ENCODE measurements around the gene SIPA1L3. TPM values are rescaled to one million over a fixed set of nuclear protein-coding genes. Genes with fewer than 3 reads are reported as not detected.

Gene SIPA1L3
- total RNA-seq, 1 donor from 2014 or later: 27.1 TPM

- no peak for DNase-seq (ENCODE audit: low spot score in 2 of 2)
- Histone ChIP-seq H3K9me3 (no peaks in the 10 kb centered on the region), H3K36me3 (peaks cover 9 to 19% of the 10 kb centered on the region in 2 donors), H3K4me3 (no peak overlapping the region), H3K27me3 (no peaks in the 10 kb centered on the region), H3K4me1 (peaks cover 0 to 2% of the 10 kb centered on the region in 2 donors), H3K27ac (no peak overlapping the region)
- intact Hi-C loops (cut with DNase I): no loop called here
- TF ChIP-seq CTCF (IDR thresholded peaks at IDR 0.05): no peak
Observed at GRCh38 chr19:38168637-38169036, 261.6 kb downstream of the SIPA1L3 start.

DNA sequence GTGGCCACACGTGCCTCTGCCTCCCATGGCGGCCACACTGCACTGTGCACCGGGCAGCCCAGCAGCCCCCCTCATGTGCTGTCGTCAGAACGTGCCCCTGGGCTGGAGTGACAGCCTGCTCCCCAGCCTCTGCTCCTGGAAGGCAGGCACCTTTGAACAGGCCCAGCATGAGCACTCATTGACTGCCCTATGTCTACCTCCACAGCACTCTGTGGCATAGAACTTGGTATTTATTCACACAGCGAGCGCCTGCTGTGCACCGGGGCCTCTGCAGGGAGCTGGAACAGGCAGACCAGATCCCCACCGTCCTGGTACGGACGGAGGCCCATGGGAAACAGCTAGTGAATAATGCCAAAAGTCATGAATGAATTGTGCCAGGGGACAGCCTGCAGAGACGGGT lies 263.3 kb downstream of the SIPA1L3 start:
- Histone ChIP-seq H3K27me3 (no peaks in the 10 kb centered on the region), H3K27ac (peak overlapping the region in 1 of 2 donors; percentile 26), H3K4me1 (peaks cover 0 to 6% of the 10 kb centered on the region in 2 donors), H3K9me3 (no peaks in the 10 kb centered on the region), H3K4me3 (no peak overlapping the region), H3K36me3 (peaks cover 0 to 6% of the 10 kb centered on the region in 2 donors)
- no peak for TF ChIP-seq CTCF (IDR thresholded peaks at IDR 0.05)
- no peak for DNase-seq (ENCODE audit: low spot score in 2 of 2)
- intact Hi-C loops (cut with DNase I): no loop called here

GRCh38 chr19:38172001-38172400 lies 265.0 kb downstream of the SIPA1L3 start:
- Histone ChIP-seq H3K36me3 (no peaks in the 10 kb centered on the region), H3K4me1 (peaks cover 0 to 6% of the 10 kb centered on the region in 2 donors), H3K9me3 (no peaks in the 10 kb centered on the region), H3K4me3 (no peak overlapping the region), H3K27ac (peak overlapping the region; percentile 85 to 90), H3K27me3 (no peaks in the 10 kb centered on the region)
- TF ChIP-seq CTCF (IDR thresholded peaks at IDR 0.05): no peak
- peak in 1 of 2 donors; percentile 12 for DNase-seq (ENCODE audit: low spot score in 2 of 2)
- intact Hi-C loops (cut with DNase I): no loop called here

GRCh38 chr19:38173291-38174041 lies 266.5 kb downstream of the SIPA1L3 start:
- no peak for TF ChIP-seq CTCF (IDR thresholded peaks at IDR 0.05)
- H3K27ac ChIP-seq: peak overlapping the region; percentile 85 to 90
- H3K9me3 ChIP-seq: no peaks in the 10 kb centered on the region
- H3K36me3 ChIP-seq: no peaks in the 10 kb centered on the region
- peak overlapping the region in 1 of 2 donors; percentile 44 for H3K4me3 ChIP-seq
- H3K4me1 ChIP-seq: peaks cover 0 to 6% of the 10 kb centered on the region in 2 donors
- intact Hi-C loops (cut with DNase I): no loop called here
- DNase-seq (ENCODE audit: low spot score in 2 of 2): peak; percentile 82 to 95
- H3K27me3 ChIP-seq: no peaks in the 10 kb centered on the region

GRCh38 chr19:38175422-38175821 lies 268.4 kb downstream of the SIPA1L3 start:
- Histone ChIP-seq H3K36me3 (peaks cover 0 to 10% of the 10 kb centered on the region in 2 donors), H3K27me3 (no peaks in the 10 kb centered on the region), H3K9me3 (peaks cover 0 to 18% of the 10 kb centered on the region in 2 donors), H3K4me1 (peaks cover 0 to 6% of the 10 kb centered on the region in 2 donors), H3K4me3 (no peak overlapping the region), H3K27ac (no peak overlapping the region)
- DNase-seq (ENCODE audit: low spot score in 2 of 2): no peak
- no peak for TF ChIP-seq CTCF (IDR thresholded peaks at IDR 0.05)
- intact Hi-C loops (cut with DNase I): no loop called here
